ENCODE data around the gene SDC1. TPM values are rescaled to one million over a fixed set of nuclear protein-coding genes. Genes with fewer than 3 reads are reported as not detected.

SDC1 gene
- polyA plus RNA-seq, 1 experiment: 42.0 TPM

DNA sequence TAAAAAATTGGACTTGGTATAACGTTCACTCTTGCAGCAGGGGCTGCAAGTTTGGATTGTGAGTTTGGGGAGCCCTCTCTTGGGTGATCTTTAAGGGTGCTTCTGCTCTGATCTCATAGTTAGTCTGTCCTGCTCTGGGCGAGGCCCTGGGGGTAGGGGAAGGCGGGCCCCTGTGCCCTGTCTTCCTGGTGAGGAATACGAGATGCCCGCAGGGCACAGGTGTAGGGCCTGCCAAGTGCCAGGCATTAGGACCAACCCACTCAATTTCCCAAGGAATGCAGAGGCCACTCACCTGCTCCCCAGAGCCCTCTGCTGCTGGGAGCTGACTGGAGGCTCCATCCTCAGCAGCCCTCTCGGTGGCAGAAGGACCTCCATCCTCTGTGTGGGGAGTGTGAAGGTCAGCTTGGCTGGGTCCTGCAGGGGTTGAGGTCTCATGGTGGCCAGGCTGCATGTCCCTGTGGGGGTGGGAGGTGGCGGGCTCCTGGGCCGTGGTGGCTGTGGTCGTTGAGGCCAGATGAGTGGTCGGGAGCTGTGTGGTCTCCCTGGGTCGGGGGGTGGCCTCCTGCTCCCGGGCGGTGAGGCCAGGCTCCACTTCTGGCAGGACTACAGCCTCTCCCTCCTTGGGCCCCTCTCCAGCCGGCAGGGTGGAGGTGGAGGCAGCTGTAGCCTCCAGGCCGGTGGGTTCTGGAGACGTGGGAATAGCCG lies 21.3 kb downstream of the SDC1 start:
- Histone ChIP-seq H3K4me3 (ENCODE audit: low read depth, low read length) (no peak overlapping the region), H3K36me3 (ENCODE audit: control insufficient read depth, insufficient read depth, low read length) (peaks cover 8% of the 10 kb centered on the region), H3K27me3 (ENCODE audit: control insufficient read depth, insufficient read depth, low read length) (no peaks in the 10 kb centered on the region)
- TF ChIP-seq, protein P1, sequence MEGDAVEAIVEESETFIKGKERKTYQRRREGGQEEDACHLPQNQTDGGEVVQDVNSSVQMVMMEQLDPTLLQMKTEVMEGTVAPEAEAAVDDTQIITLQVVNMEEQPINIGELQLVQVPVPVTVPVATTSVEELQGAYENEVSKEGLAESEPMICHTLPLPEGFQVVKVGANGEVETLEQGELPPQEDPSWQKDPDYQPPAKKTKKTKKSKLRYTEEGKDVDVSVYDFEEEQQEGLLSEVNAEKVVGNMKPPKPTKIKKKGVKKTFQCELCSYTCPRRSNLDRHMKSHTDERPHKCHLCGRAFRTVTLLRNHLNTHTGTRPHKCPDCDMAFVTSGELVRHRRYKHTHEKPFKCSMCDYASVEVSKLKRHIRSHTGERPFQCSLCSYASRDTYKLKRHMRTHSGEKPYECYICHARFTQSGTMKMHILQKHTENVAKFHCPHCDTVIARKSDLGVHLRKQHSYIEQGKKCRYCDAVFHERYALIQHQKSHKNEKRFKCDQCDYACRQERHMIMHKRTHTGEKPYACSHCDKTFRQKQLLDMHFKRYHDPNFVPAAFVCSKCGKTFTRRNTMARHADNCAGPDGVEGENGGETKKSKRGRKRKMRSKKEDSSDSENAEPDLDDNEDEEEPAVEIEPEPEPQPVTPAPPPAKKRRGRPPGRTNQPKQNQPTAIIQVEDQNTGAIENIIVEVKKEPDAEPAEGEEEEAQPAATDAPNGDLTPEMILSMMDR (IDR thresholded peaks at IDR 0.05; ENCODE audit: insufficient read depth, low read depth, low read length): no peak
- DNase-seq (ENCODE audit: low read depth): no peak
- ChIA-PET POLR2A (no interaction called here), CTCF (interaction anchor here (1.4 to 2.3 kb wide), 2 partner anchors 13 to 22 kb away, joined by 3 to 6 read pairs; partner anchors contain the start of gene SDC1)

DNA sequence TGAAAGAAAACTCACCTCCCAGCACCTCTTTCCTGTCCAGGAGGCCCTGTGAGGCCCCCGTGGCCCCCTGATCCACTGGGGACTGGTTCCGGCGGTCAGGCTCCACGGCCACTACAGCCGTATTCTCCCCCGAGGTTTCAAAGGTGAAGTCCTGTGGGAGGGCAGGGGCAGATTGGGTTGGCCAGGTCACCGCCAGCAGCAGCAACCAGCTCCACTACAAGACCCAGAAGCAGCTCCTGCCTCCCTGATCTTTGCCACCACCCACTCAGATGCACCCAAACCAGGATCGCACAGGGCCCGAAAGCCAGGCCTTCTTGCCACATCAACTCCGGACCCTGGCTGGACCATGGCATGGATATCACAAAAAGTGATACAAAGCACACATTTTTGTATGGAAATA lies 21.9 kb downstream of the SDC1 start:
- Histone ChIP-seq H3K27me3 (ENCODE audit: control insufficient read depth, insufficient read depth, low read length) (no peaks in the 10 kb centered on the region), H3K36me3 (ENCODE audit: control insufficient read depth, insufficient read depth, low read length) (peaks cover 8% of the 10 kb centered on the region), H3K4me3 (ENCODE audit: low read depth, low read length) (no peak overlapping the region)
- ChIA-PET POLR2A (no interaction called here), CTCF (interaction anchor here (1.0 to 1.4 kb wide), 2 partner anchors 10 to 22 kb away, joined by 3 read pairs; partner anchors contain the start of gene SDC1)
- DNase-seq (ENCODE audit: low read depth): no peak
- TF ChIP-seq, protein P1 (IDR thresholded peaks at IDR 0.05; ENCODE audit: insufficient read depth, low read depth, low read length): no peak

DNA sequence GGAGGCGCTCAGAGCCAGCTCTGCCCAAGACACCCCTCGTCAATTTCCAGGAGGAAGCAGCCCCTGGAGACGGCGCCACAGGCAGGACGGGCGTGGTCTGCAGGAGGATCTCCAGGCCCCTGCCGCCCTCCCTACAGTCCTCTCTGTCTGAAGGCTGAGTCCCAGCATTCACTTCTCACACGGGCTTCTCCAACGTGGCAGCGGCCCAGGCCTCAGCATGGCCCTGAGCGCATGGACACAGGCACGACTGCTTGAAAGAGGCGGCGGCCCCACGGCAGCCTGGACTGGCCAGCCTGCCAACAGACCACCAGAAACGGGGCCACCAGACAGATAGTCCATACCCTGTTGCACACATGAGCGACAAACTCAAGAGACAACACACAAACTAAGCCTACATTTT lies 23.3 kb downstream of the SDC1 start:
- DNase-seq (ENCODE audit: low read depth): no peak
- Histone ChIP-seq H3K36me3 (ENCODE audit: control insufficient read depth, insufficient read depth, low read length) (peaks cover 8% of the 10 kb centered on the region), H3K4me3 (ENCODE audit: low read depth, low read length) (no peak overlapping the region), H3K27me3 (ENCODE audit: control insufficient read depth, insufficient read depth, low read length) (no peaks in the 10 kb centered on the region)
- TF ChIP-seq, protein P1 (IDR thresholded peaks at IDR 0.05; ENCODE audit: insufficient read depth, low read depth, low read length): no peak
- CTCF ChIA-PET: interaction anchor here (0.8 kb wide), 1 partner anchor 12 kb away, joined by 3 read pairs; no protein-coding TSS in a partner anchor
- POLR2A ChIA-PET: no interaction called here

DNA sequence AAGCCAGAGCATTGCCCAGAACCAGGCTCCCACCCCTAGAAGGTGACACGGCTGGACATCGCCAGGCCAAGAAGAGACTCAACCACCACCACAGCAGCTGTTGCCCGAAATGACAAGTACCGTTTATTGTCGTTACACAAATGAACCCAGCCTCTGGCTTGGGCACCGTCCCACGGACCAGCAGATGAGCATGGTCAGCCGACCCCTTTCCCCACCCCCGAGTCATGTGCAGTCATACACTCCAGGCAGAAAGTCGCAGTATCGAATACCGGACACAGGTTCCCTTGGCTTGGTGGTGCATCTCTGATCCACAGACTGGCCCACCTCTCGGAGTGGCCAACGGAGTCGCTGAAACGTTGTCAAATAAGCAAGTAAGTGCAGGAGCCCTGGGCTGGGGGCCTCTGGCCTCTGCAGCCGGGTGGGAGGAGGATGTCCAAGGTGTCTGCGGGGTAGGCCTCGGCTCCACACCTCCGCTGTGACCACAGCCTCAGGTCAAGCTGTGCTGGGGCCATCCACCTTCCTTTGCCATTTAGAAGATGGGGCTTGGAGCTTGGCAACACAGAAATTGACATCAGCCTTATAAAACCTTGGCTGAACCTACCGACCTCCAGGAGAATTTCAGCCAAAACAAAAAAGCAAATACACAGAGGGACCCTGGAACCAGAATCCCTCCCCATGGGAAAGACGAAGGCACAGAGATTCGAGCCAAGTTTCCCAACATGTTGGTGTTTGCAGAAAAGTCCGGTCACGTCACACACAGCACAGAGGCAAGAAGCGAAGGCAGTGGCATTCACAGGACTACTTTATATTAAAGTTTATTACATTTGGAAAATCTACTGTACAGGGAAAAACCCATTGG lies 24.0 kb downstream of the SDC1 start:
- Histone ChIP-seq H3K36me3 (ENCODE audit: control insufficient read depth, insufficient read depth, low read length) (peaks cover 8% of the 10 kb centered on the region), H3K27me3 (ENCODE audit: control insufficient read depth, insufficient read depth, low read length) (no peaks in the 10 kb centered on the region), H3K4me3 (ENCODE audit: low read depth, low read length) (no peak overlapping the region)
- TF ChIP-seq, protein P1 (IDR thresholded peaks at IDR 0.05; ENCODE audit: insufficient read depth, low read depth, low read length): no peak
- ChIA-PET CTCF (interaction anchor here (0.8 kb wide), 1 partner anchor 12 kb away, joined by 3 read pairs; no protein-coding TSS in a partner anchor), POLR2A (no interaction called here)
- no peak for DNase-seq (ENCODE audit: low read depth)

DNA sequence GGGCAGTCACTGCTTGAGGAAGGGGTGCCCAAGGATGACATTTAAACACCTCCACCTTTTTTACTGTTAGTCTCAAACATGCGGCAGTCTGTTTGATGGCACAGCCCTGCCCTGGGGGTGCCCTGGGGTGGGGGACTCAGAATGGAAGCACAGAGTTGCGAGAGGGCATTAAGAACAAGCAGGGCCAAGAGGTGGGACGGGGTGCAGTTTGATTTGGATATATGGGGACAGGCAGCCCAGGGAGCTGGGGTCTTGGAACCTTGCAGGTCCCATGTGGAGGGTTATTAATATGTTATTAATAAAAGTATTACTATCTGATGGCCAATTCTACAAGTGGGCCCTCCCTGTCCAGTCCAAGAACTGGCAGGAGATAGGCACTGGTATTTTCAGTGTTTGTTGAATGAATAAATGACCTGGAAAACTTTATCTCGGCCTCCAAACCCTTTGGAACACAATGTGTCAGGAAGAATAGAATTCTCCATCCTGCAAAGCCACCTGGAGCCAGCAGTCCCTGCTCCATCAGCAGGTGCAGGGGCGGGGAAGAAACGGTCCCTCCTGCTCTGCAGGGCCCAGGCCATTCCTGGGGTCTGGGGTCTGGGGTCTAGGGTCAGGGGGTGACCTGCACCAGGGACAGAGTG lies 25.2 kb downstream of the SDC1 start:
- CTCF ChIA-PET: no interaction called here
- no peak overlapping the region for H3K4me3 ChIP-seq (ENCODE audit: low read depth, low read length)
- POLR2A ChIA-PET: no interaction called here
- no peaks in the 10 kb centered on the region for H3K27me3 ChIP-seq (ENCODE audit: control insufficient read depth, insufficient read depth, low read length)
- DNase-seq (ENCODE audit: low read depth): no peak
- peaks cover 8% of the 10 kb centered on the region for H3K36me3 ChIP-seq (ENCODE audit: control insufficient read depth, insufficient read depth, low read length)
- TF ChIP-seq, protein P1 (IDR thresholded peaks at IDR 0.05; ENCODE audit: insufficient read depth, low read depth, low read length): no peak
